ENCODE data around the gene DICER1. TPM values are rescaled to one million over a fixed set of nuclear protein-coding genes. Genes with fewer than 3 reads are reported as not detected.
"Not testable (repeated sequence)": the region's sequence is repeated elsewhere in the genome, so short reads cannot be mapped to it uniquely, and the experiment has no call there.

The DICER1 gene
- total and polyA plus RNA-seq, 11 donors = 5.4 to 57.9 (median 29.3) TPM

DNA sequence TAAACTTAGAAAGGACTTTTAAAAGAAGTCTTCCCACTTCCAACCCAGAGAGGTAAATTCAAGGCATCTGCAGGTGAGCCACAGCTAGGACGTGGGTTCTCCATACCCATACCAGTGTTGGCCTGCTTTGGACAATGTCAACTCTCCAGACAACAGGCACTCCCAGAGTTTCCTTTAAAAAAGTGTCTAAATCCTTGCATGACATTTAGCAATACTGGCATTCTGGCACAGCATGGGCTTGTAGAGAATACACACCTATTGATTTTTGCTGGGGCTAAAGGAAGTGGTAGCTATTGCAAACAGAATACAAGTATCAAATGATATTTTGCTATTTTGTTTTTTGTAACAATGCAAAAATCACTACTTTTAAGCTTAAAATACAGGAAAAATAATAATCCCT, 25.8 kb upstream of the DICER1 start:
- WGBS, 4 donors = 71 to 93% (median 80%) methylated on average over 1 of the region's 1 CpG
- intact Hi-C loops (cut with DNase I) = loop anchor here in 2 of 10 donors (10.0 kb wide), 2 partner anchors 212 to 232 kb away; no protein-coding TSS in a partner anchor
- Histone ChIP-seq H3K36me3 (no peaks in the 10 kb centered on the region), H3K27ac (peak overlapping the region; percentile 69 to 97 (median 84)), H3K4me3 (no peak overlapping the region), H3K27me3 (peaks cover 0 to 6% (median 0%) of the 10 kb centered on the region in 9 donors), H3K4me1 (peaks cover 11 to 57% (median 46%) of the 10 kb centered on the region in 12 donors), H3K9me3 (peaks cover 0 to 5% (median 0%) of the 10 kb centered on the region in 12 donors)
- TF ChIP-seq, protein P1, sequence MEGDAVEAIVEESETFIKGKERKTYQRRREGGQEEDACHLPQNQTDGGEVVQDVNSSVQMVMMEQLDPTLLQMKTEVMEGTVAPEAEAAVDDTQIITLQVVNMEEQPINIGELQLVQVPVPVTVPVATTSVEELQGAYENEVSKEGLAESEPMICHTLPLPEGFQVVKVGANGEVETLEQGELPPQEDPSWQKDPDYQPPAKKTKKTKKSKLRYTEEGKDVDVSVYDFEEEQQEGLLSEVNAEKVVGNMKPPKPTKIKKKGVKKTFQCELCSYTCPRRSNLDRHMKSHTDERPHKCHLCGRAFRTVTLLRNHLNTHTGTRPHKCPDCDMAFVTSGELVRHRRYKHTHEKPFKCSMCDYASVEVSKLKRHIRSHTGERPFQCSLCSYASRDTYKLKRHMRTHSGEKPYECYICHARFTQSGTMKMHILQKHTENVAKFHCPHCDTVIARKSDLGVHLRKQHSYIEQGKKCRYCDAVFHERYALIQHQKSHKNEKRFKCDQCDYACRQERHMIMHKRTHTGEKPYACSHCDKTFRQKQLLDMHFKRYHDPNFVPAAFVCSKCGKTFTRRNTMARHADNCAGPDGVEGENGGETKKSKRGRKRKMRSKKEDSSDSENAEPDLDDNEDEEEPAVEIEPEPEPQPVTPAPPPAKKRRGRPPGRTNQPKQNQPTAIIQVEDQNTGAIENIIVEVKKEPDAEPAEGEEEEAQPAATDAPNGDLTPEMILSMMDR (IDR thresholded peaks at IDR 0.05) = no peak
- no peak for TF ChIP-seq POLR2A (IDR thresholded peaks at IDR 0.05)
- ATAC-seq = no peak
- DNase-seq = no peak

DNA sequence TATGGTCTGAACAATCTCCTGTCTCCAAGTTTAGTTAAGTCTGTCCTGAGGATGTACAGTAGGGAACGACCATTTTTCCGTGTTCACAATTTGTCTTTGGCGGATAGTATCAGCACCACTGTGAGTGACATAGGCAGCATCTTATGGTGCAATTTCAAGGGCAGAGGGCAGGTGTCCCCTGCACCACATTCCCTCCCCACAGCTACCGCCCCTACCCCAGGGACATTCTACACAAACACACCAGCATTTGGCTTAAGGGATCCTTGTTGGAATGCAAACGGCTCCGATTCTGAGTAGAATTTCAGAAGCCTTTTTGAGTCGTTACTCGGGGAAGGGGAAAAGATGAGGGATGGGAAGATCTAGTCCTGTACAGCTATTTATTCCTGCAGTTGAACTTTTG, 25.1 kb upstream of the DICER1 start:
- H3K36me3 ChIP-seq = no peaks in the 10 kb centered on the region
- DNase-seq (no peak), ATAC-seq (no peak)
- no peak overlapping the region for H3K4me3 ChIP-seq
- intact Hi-C loops (cut with DNase I) = loop anchor here in 2 of 10 donors (10.0 kb wide), 2 partner anchors 212 to 232 kb away; no protein-coding TSS in a partner anchor
- H3K4me1 ChIP-seq = peaks cover 11 to 55% (median 46%) of the 10 kb centered on the region in 12 donors
- peaks cover 0 to 6% (median 0%) of the 10 kb centered on the region in 9 donors for H3K27me3 ChIP-seq
- WGBS, 4 donors = 56 to 75% (median 65%) methylated on average over 8 of the region's 8 CpGs
- no peak for TF ChIP-seq POLR2A (IDR thresholded peaks at IDR 0.05)
- TF ChIP-seq, protein P1 (IDR thresholded peaks at IDR 0.05) = no peak
- peak overlapping the region; percentile 59 to 97 (median 84) for H3K27ac ChIP-seq
- H3K9me3 ChIP-seq = no peaks in the 10 kb centered on the region

DNA sequence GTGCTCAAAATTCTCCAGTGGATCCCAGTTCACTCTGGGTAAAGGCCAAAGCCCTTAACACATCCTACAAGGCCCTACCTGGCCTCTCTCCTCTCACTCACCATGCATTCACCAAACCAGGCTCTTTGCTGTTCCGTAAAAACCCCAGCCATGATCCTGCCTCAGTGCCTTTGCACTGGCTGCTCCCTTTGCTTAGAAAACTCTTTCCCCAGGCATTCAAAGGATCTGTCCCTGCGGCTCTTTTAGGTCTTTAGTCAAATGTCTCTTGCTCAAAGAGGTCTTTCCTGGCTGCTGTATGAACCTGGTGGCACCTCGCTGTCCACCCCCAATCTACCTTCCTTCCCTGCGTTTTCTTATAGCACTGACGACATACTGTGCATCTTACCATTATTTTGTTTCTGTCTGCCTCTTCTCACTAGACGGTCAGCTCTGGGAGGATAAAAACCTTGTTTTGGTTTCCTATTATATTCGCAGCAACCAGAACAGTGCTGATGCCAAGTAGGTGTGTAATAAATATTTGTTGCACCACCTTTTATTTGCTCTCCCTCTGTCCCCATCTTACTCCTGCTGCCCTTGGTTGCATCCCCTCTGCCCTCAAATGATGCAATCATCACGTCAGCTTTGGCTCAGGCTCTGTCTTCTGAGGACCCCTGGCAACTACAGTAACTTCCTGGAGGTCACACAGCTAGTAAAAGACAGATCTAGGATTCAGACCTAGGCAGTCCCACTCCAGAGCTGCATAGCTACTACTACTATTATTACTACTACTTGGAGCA, 23.8 kb upstream of the DICER1 start:
- no peak for TF ChIP-seq POLR2A (IDR thresholded peaks at IDR 0.05)
- TF ChIP-seq, protein P1 (IDR thresholded peaks at IDR 0.05) = no peak
- H3K27ac ChIP-seq = peak overlapping the region in 8 of 12 donors; percentile 5 to 97 (median 78)
- DNase-seq (no peak), ATAC-seq (no peak)
- H3K4me3 ChIP-seq = no peak overlapping the region
- H3K9me3 ChIP-seq = no peaks in the 10 kb centered on the region
- 84 to 89% (median 88%) methylated on average over 8 of the region's 8 CpGs for WGBS, 4 donors
- peaks cover 0 to 6% (median 0%) of the 10 kb centered on the region in 9 donors for H3K27me3 ChIP-seq
- intact Hi-C loops (cut with DNase I) = loop anchor here in 2 of 10 donors (10.0 kb wide), 2 partner anchors 214 to 234 kb away; no protein-coding TSS in a partner anchor
- H3K36me3 ChIP-seq = no peaks in the 10 kb centered on the region
- H3K4me1 ChIP-seq = peaks cover 11 to 49% (median 39%) of the 10 kb centered on the region in 12 donors

DNA sequence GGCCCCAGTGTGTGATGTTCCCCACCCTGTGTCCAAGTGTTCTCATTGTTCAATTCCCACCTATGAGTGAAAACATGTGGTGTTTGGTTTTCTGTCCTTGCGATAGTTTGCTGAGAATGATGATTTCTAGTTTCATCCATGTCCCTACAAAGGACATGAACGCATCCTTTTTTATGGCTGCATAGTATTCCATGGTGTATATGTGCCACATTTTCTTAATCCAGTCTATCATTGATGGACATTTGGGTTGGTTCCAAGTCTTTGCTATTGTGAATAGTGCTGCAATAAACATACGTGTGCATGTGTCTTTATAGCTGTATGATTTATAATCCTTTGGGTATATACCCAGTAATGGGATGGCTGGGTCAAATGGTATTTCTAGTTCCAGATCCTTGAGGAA, 18.3 kb upstream of the DICER1 start:
- H3K27me3 ChIP-seq; H3K9me3 ChIP-seq; DNase-seq; H3K27ac ChIP-seq; H3K4me3 ChIP-seq; H3K36me3 ChIP-seq; intact Hi-C loops (cut with DNase I); ATAC-seq: not testable (repeated sequence)
- peaks cover 0 to 20% (median 0%) of the 10 kb centered on the region in 12 donors for H3K4me1 ChIP-seq
- WGBS, 4 donors = 95 to 99% (median 97%) methylated on average over 3 of the region's 3 CpGs

Data from heart left ventricle (tissue), 16 donors.